ENCODE results near the gene ACOX1.
"Not testable (repeated sequence)": the region's sequence is repeated elsewhere in the genome, so short reads cannot be mapped to it uniquely, and the experiment has no call there.

ACOX1 gene

DNA sequence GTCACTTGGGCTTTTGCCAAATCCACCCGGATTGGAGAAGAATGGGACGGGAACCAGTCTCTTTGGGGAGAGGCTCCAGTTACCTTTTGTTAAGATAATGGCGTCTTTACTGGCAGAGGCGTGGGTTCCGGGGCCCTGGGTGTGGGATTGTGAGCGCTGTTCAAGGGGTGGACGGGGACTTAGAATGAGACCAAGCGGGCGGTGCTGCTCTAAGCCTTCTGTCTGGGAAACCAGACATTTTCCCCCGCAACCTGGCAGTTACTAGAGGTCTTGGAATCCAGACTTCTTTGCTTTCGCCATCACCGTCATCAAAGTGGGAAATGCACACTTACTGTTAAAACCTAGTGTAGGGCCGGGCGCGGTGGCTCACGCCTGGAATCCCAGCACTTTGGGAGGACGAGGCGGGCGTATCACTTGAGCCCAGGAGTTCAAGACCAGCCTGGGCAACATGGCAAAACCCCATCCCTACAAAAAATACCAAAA, 780 bp upstream of the ACOX1 start:
- peak overlapping the region; percentile 99 for H3K27ac Mint-ChIP-seq
- no peaks in the 10 kb centered on the region for H3K27me3 Mint-ChIP-seq
- H3K4me1 Mint-ChIP-seq: peaks cover 12% of the 10 kb centered on the region
- peak; percentile 30 for ATAC-seq (ENCODE audit: low read depth)
- no peak for DNase-seq (ENCODE audit: low spot score in 2 of 2)
- no peaks in the 10 kb centered on the region for H3K9me3 Mint-ChIP-seq
- peaks cover 1% of the 10 kb centered on the region for H3K36me3 Mint-ChIP-seq
- peak overlapping the region; percentile 94 for H3K4me3 Mint-ChIP-seq

DNA sequence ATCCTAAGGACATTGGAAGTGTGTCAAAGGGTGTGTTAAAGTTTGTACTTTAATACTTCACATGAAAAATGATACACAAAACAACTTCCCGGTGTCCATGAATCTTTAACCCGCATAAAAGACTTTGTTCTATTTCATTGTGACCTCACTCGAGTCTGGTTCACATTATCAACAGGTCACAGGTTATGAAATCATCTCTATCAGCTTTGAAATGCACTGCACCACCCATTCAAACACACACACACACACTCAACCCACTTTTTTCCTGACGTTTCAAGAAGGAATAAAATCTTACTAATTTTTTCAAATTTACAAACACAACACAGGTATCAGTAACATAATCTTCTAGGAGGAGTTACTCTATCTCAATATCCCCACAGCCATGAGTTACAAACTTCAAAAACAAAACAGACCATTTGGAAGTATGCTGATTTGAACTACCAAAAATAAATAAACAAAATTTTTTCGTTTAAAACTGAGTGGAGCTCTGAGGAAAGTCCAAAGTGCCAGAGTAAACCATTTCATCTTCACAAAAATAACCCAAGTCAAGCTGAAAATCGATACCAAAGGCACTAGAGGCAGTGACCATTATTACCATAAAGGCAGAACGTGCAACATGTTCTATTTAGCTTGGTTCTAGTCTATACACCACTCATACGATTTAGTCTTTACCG, 2.7 kb downstream of the ACOX1 start:
- no peaks in the 10 kb centered on the region for H3K9me3 Mint-ChIP-seq
- H3K4me1 Mint-ChIP-seq: peaks cover 14% of the 10 kb centered on the region
- peaks cover 3% of the 10 kb centered on the region for H3K36me3 Mint-ChIP-seq
- H3K4me3 Mint-ChIP-seq: no peak overlapping the region
- no peaks in the 10 kb centered on the region for H3K27me3 Mint-ChIP-seq
- H3K27ac Mint-ChIP-seq: no peak overlapping the region
- ATAC-seq (ENCODE audit: low read depth) (no peak), DNase-seq (ENCODE audit: low spot score in 2 of 2) (no peak)

DNA sequence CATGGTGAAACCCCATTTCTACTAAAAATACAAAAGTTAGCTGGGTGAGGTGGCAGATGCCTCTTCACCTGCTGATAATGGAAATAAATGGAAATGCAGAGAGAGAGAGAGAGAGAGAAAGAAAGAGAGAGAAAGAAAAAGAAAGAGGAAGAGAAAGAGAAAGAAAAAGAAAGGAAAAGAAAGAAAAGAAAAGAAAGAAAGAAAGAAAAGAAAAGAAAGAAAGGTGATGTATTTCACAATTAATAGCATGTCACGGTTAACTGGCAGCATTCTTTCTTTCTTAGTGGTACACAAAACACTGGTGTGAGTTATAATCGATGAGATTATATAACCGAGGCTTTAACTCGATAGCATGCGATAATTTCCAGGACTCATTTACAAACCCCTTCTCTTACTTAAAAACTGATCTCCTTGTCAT, 3.2 kb downstream of the ACOX1 start:
- H3K27me3 Mint-ChIP-seq: no peaks in the 10 kb centered on the region
- H3K27ac Mint-ChIP-seq: no peak overlapping the region
- peak overlapping the region; percentile 22 for H3K4me3 Mint-ChIP-seq
- no peaks in the 10 kb centered on the region for H3K9me3 Mint-ChIP-seq
- H3K36me3 Mint-ChIP-seq: peaks cover 3% of the 10 kb centered on the region
- DNase-seq (ENCODE audit: low spot score in 2 of 2) (no peak), ATAC-seq (ENCODE audit: low read depth) (no peak)
- H3K4me1 Mint-ChIP-seq: peaks cover 13% of the 10 kb centered on the region

DNA sequence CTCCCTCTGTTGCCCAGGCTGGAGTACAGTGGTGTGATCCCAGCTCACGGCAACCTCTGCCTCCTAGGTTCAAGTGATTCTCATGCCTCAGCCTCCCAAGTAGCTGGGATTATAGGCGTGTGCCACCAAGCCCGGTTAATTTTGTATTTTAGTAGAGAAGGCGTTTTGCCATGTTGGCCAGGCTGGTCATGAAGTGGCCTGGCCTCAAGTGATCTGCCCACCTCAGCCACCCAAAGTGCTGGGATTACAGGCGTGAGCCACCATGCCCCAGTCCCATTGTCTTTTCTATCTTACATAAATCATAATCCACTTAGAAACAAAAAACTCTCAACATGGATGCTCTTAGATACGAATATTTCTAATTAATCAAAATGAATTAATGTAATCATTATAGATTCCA, 3.8 kb downstream of the ACOX1 start:
- H3K4me3 Mint-ChIP-seq; ATAC-seq (ENCODE audit: low read depth): not testable (repeated sequence)

DNA sequence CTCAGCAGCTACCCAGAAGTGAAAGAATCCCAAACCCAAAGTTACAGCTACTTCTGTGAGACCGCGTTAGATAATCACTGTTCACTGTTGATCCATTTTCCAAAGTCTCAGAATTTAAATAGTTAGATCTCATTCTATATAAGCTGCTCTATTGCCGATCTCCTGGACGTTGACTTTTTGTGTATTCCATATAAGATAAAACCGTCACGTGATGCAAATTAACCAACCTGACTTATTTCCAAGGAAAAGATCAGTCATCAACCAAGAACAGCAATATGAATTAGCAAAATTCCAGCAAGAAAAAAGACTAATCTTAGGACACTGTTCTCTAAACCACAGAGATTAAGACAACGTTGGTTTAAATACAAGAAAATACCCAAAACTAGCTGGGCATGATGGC, 8.3 kb downstream of the ACOX1 start:
- H3K9me3 Mint-ChIP-seq: no peaks in the 10 kb centered on the region
- H3K4me1 Mint-ChIP-seq: peaks cover 11% of the 10 kb centered on the region
- H3K36me3 Mint-ChIP-seq: peaks cover 9% of the 10 kb centered on the region
- ATAC-seq (ENCODE audit: low read depth): no peak
- H3K4me3 Mint-ChIP-seq: no peak overlapping the region
- H3K27ac Mint-ChIP-seq: no peak overlapping the region
- no peak for DNase-seq (ENCODE audit: low spot score in 2 of 2)
- H3K27me3 Mint-ChIP-seq: no peaks in the 10 kb centered on the region

More for the DNA sequence above, 3.8 kb downstream of the ACOX1 start:
- peaks cover 12% of the 10 kb centered on the region for H3K4me1 Mint-ChIP-seq
- not testable (repeated sequence) for H3K36me3 Mint-ChIP-seq; H3K9me3 Mint-ChIP-seq; H3K27me3 Mint-ChIP-seq; DNase-seq (ENCODE audit: low spot score in 2 of 2); H3K27ac Mint-ChIP-seq

DNA sequence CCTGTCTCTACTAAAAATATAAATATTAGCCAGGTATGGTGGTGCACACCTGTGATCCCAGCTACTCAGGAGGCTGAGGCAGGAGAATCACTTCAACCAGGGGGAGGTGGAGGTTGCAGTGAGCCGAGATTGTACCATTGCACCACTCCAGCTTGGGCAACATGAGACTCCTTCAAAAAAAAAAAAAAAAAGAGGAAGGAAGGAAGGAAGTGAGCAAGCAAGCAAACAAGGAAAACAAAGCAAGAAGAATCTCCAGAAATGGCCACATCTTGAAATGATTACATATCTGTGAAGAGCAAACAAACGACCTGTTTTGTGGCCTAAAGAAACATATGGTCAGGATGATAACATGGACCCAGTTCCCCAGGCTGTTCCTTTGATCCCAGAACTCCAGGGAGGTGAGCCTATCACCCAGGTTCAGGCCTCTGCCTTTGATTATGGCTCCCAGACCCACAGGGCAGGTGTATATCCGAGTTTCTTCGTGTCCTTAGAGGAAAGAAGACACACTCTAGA, 8.9 kb downstream of the ACOX1 start:
- Mint-ChIP-seq H3K36me3 (peaks cover 9% of the 10 kb centered on the region), H3K27ac (no peak overlapping the region), H3K4me1 (peaks cover 9% of the 10 kb centered on the region), H3K9me3 (no peaks in the 10 kb centered on the region), H3K27me3 (no peaks in the 10 kb centered on the region), H3K4me3 (no peak overlapping the region)
- ATAC-seq (ENCODE audit: low read depth): no peak
- no peak for DNase-seq (ENCODE audit: low spot score in 2 of 2)

DNA sequence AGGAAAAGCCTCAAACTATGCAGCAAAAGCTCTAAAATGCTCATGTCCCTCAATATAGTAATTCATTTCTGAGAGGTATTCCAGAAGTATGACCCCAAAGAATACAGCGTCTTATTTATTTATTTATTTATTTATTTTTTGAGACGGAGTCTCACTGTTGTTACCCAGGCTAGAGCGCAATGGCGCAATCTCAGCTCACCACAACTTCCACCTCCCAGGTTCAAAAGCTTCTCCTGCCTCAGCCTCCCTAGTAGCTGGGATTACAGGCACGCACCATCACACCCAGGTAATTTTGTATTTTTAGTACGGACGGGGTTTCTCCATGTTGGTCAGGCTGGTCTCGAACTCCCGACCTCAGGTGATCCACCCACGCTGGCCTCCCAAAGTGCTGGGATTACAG, 9.9 kb downstream of the ACOX1 start:
- ATAC-seq (ENCODE audit: low read depth); H3K4me3 Mint-ChIP-seq; DNase-seq (ENCODE audit: low spot score in 2 of 2); H3K36me3 Mint-ChIP-seq; H3K4me1 Mint-ChIP-seq; H3K27me3 Mint-ChIP-seq; H3K9me3 Mint-ChIP-seq; H3K27ac Mint-ChIP-seq: not testable (repeated sequence)

DNA sequence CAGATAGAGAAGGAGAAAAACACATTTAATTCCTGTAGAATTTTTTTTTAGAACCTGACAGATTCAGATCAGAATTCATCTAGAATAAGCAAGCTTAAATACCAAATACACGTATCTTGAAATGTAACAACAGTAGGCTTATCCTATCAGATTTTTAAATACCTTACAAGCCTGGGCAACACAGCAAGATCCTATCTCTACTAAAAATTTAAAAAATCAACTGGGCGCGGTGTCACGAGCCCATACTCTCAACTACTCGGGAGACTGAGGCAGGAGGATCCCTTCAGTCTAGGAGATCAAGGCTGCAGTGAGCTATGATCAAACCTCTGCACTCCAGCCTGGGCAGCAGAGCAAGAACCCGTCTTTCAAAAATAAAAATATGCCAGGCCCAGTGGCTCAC, 13.5 kb downstream of the ACOX1 start:
- H3K4me3 Mint-ChIP-seq: no peak overlapping the region
- DNase-seq (ENCODE audit: low spot score in 2 of 2) (no peak), ATAC-seq (ENCODE audit: low read depth) (no peak)
- H3K4me1 Mint-ChIP-seq: peaks cover 7% of the 10 kb centered on the region
- H3K27ac Mint-ChIP-seq: no peak overlapping the region
- H3K27me3 Mint-ChIP-seq: no peaks in the 10 kb centered on the region
- H3K36me3 Mint-ChIP-seq: peaks cover 8% of the 10 kb centered on the region
- no peaks in the 10 kb centered on the region for H3K9me3 Mint-ChIP-seq

DNA sequence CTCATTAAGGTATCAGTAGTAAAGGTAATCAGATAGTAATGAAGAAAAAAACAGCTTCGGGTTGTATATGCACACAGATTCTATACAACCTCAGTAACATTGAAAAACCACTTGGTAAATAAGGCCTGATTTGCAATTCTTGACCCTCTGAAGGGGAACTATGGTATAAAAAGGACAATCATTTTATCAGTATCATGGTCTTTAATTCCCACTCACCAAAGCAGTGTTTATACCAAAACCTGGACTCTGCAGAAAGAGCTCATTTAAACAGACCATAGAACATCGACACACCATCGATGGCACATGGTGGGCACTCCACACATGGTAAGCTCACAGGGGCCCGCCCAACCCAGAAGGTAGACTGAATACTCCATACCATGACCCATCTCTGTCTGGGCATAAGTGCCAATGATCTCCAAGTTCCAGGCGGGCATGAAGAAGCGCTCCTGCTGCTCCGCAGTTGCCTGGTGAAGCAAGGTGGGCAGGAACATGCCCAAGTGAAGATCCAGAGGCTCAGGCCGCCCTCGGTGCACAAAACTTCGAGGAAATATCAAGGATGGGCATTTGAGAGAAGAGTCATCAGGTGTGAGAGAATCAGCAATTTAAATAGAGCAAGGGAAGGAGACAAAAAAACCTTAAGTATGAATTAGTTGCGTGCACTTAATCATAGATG, 19.0 kb downstream of the ACOX1 start:
- no peak for DNase-seq (ENCODE audit: low spot score in 2 of 2)
- Mint-ChIP-seq H3K4me3 (no peak overlapping the region), H3K9me3 (no peaks in the 10 kb centered on the region), H3K27me3 (no peaks in the 10 kb centered on the region), H3K36me3 (peaks cover 11% of the 10 kb centered on the region), H3K27ac (no peak overlapping the region), H3K4me1 (peaks cover 5% of the 10 kb centered on the region)
- ATAC-seq (ENCODE audit: low read depth): no peak

DNA sequence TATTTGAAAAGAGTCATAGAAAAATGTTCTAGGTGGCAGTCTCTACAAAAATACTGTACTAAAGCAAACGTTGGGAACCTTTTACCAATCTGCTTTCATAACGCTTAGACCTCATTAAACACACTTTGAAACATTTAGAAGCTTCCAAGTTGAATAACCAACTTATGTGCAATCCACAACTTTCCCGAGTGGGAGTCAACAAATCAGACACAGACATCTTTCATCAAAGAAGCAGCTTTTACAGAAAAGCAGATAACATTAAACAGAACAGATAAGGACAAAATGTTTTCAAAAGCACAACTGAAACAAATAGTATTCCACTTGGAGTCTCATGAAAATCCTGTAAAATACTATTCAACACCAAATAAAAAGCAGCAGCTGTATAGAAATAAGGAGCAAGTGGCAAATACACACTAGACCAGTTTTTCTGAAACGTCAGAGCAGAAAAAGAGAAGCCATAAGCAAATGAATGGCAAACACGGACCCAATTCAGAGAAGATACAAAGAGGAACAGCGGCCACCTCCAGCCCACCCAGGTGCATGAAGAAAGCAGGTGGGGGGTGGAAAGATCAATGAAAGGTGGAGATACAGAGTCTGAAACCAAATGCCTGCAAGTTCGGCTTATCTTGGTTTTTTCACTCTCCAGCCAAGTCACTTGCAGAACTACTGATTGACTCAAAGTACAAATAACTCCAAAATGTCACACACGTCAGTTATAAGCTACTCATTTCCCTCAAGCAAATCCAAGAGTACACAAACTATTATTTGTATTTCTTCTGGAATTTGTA, 19.7 kb downstream of the ACOX1 start:
- peaks cover 13% of the 10 kb centered on the region for H3K36me3 Mint-ChIP-seq
- no peak overlapping the region for H3K4me3 Mint-ChIP-seq
- ATAC-seq (ENCODE audit: low read depth) (no peak), DNase-seq (ENCODE audit: low spot score in 2 of 2) (no peak)
- H3K27ac Mint-ChIP-seq: no peak overlapping the region
- no peaks in the 10 kb centered on the region for H3K27me3 Mint-ChIP-seq
- peaks cover 5% of the 10 kb centered on the region for H3K4me1 Mint-ChIP-seq
- H3K9me3 Mint-ChIP-seq: no peaks in the 10 kb centered on the region

DNA sequence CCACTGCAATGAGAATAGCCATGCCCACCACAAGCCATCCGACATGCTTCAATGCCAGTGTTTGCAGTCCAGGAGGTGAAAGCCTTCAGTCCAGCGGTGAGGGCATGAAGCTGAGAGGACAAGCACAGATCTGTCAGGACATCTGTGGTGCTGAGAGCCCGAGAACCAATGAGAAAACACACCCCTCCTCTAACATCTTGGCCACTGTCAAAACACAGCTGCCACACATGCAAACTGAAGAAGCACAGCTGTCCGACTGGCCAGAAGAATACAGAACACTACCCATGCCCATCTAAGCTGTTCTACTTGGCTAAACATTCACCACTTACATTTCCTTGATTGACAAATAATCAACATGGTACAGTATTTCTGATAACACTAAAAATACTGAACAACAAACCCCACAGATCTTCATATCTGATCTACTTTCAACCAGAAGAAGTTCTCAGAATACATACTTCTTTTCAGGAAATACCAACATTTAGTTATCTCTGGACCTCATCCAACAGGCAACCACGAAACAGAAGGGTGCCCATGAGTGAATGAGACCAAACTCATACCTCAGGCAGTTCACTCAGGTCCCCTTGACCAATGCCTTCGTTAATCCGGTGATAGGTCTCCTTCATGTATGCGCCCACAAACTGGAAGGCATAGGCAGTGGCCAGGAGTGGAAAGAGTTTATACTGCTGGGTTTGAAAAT, 28.0 kb downstream of the ACOX1 start:
- Mint-ChIP-seq H3K27ac (no peak overlapping the region), H3K9me3 (no peaks in the 10 kb centered on the region), H3K4me1 (no peaks in the 10 kb centered on the region), H3K36me3 (peaks cover 26% of the 10 kb centered on the region), H3K27me3 (no peaks in the 10 kb centered on the region), H3K4me3 (no peak overlapping the region)
- ATAC-seq (ENCODE audit: low read depth) (no peak), DNase-seq (ENCODE audit: low spot score in 2 of 2) (no peak)

DNA sequence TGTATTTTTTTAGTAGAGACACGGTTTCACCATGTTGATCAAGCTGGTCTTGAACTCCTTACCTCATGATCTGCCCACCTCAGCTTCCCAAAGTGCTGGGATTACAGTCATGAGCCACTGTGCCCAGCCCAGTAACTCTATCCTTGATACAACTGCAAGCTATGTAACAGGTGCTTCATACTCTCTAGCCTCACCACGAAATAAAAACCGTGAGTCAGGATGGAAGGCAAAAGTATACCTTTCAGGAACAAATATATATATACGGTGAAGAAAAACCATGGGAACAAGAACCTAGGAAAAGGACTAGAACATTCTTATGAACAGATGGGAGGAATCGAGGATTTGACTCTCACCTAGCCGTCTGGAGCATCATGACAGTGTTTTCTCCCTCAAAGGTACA, 28.5 kb downstream of the ACOX1 start:
- no peak overlapping the region for H3K4me3 Mint-ChIP-seq
- DNase-seq (ENCODE audit: low spot score in 2 of 2) (no peak), ATAC-seq (ENCODE audit: low read depth) (no peak)
- H3K27me3 Mint-ChIP-seq: no peaks in the 10 kb centered on the region
- no peaks in the 10 kb centered on the region for H3K4me1 Mint-ChIP-seq
- no peak overlapping the region for H3K27ac Mint-ChIP-seq
- H3K9me3 Mint-ChIP-seq: no peaks in the 10 kb centered on the region
- peaks cover 23% of the 10 kb centered on the region for H3K36me3 Mint-ChIP-seq

DNA sequence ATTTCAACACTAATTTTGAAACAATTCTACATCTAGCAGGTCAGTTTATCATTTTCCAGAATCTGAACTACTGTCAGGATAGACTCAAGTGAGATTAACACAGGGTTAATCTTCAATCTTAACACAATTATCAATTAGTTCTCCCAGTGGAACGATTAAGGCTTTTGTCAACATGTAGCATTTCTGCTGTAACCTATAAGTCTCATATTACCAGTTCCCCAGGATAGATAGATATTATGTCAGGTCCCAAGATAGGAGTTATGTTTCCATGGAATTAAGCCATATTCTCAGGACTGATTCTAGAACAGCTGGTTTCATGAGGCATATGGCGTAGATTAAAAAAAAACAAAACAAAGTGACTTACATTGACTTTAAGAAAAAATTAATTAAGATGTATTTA, 33.8 kb downstream of the ACOX1 start:
- peaks cover 7% of the 10 kb centered on the region for H3K36me3 Mint-ChIP-seq
- H3K27ac Mint-ChIP-seq: no peak overlapping the region
- H3K4me3 Mint-ChIP-seq: no peak overlapping the region
- no peaks in the 10 kb centered on the region for H3K9me3 Mint-ChIP-seq
- DNase-seq (ENCODE audit: low spot score in 2 of 2): no peak
- no peaks in the 10 kb centered on the region for H3K27me3 Mint-ChIP-seq
- peaks cover 4% of the 10 kb centered on the region for H3K4me1 Mint-ChIP-seq
- no peak for ATAC-seq (ENCODE audit: low read depth)

DNA sequence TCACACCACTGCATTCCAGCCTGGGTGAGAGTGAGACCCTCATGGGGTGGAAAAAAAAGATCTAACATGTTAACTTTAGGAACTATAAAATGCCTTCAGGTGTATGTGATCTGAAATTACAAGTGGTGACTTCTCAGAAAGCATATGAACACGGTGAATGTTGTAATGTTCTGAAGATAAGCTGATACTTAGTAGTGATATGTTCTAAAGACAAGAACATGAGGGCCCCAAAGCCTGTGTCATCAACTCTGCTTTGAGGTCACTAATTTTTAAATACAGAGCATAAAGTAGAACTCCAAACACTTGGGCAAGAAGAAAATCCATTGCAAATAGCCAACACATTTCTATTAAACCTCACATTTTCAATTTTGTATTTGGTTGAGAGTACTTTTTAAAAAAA, 35.5 kb downstream of the ACOX1 start:
- ATAC-seq (ENCODE audit: low read depth) (no peak), DNase-seq (ENCODE audit: low spot score in 2 of 2) (no peak)
- no peak overlapping the region for H3K4me3 Mint-ChIP-seq
- no peak overlapping the region for H3K27ac Mint-ChIP-seq
- no peaks in the 10 kb centered on the region for H3K27me3 Mint-ChIP-seq
- H3K4me1 Mint-ChIP-seq: peaks cover 6% of the 10 kb centered on the region
- no peaks in the 10 kb centered on the region for H3K9me3 Mint-ChIP-seq
- H3K36me3 Mint-ChIP-seq: peaks cover 2% of the 10 kb centered on the region

Measured in memory B cell (primary cell).